NCI-H446 (cell line): ENCODE data around the gene MANSC4.
"Not testable (repeated sequence)": the region's sequence is repeated elsewhere in the genome, so short reads cannot be mapped to it uniquely, and the experiment has no call there.

Experiments used
- DNase-seq, 2 experiments: peaks; one replicate each; lab custom pipeline; 2025; lab: John Stamatoyannopoulos, UW

MANSC4 gene

DNA sequence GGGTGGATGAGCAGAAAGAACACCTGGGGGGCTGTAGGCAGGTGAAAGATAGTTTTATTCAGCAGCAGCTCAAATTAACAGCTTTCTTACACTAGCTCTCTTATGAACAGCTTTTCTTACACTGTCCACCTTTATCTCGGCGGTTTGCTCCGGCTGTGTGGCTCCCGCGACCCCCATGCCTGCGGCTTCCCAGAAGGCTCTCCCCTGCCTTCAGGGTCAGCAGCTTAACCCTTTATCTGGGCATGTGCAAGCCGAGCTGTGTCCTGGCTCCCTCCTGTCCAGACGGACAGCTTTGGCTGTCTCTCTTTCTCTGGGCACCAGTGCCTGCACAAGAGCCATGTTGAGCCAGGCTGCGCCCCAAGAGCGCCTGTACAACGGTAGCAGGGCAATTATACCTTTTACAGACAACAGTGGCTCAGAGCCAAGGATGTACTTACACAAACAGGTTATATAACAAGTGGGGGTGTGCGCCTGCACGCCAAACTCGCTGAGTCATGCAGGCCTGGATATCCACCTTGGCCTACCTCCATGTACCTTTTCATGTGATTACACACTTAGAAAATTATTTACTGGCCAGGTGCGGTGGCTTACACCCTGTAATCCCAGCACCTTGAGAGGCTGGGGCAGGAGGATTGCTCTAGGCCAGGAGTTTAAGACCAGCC is 28.5 kb downstream of the MANSC4 start:
- no peak for DNase-seq

DNA sequence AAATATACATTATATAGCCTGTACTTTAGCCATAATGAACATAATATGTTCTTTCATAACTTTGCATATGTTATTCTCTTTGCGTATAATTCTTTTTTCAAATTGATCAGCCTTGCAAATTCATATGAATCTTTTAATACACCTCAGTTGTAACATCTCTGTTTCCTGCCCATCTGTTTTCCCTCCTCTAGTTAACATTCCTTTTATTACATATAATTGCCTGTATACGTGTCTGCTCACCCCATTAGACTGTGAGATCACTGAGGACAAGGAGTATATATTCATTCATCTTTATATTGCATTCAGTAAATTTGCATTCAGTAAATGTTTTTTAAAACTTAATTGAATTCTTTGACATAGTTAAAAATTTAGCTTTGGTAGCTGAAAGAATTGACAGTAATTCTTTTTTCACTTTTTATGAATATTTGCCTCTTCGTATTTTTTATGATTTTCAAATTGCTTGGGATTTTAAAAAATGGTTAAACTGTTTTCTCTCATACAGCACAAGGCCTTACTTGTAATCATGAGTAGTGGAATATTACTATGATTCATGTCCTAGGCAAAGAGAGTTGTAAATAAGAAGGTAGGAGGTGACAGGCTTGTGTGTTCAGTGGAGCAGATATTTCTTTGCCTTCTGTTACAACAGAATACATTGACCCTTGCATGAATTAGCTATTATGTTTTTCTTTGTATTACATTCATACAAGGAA is 32.8 kb downstream of the MANSC4 start:
- DNase-seq = no peak

DNA sequence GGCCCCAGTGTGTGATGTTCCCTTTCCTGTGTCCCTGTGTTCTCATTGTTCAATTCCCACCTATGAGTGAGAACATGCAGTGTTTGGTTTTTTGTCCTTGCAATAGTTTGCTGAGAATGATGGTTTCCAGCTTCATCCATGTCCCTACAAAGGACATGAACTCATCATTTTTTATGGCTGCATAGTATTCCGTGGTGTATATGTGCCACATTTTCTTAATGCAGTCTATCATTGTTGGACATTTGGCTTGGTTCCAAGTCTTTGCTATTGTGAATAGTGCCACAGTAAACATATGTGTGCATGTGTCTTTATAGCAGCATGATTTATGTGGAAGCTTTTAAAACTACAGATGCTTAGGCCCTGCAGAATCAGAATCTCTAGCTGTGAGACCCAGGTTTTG is 34.3 kb downstream of the MANSC4 start:
- DNase-seq = not testable (repeated sequence)

DNA sequence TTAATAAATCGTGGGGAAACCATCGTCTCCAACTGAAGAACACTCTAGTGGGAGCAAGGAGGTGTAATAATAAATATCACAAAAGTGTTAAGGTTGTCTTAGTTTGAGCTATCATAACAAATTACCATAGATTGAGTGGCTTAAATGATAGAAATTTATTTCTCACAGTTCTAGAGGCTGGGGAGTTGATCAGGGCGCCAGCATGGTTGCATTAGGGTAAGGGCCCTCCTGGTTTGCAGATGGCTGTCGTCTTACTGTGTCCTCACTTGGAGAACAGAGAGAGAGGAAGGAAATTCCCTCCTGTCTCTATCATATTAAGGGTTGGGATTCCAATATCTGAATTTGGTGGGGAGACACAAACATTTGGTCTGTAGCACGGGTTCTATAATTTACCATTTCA is 36.4 kb downstream of the MANSC4 start:
- no peak for DNase-seq

DNA sequence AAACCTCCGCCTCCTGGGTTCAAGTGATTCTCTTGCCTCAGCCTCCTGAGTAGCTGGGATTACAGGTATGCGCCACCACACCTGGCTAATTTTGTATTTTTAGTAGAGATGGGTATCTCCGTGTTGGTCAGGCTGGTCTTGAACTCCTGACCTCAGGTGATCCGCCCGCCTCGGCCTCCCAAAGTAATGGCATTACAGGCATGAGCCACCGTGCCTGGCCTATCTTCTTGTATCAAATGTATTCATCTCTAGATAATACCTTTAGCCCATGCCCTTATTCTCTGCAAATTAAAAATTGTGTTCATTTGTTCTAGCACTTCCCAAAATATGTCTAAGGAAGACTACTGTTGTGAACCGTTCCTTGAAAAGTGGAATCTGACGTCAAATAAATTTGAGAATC is 45.7 kb downstream of the MANSC4 start:
- DNase-seq = not testable (repeated sequence)

DNA sequence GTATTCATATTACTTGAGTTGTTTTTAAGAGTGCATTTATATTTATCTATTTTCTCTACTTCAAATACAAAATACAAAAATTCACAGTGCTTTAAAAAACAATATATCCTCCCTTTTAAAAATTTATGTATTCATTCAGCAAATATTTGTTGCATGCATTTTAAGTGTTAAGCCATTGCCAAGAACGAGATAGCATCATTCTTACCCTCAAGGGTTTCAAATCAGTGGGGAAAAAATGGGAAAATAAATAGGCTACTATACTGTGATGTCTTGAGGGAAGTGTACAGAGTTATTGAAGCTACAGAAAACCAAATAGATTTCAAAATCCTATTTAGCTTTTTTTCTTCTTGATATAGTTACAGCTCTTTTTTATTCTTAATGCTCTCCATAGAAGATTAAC is 46.2 kb downstream of the MANSC4 start:
- no peak for DNase-seq

DNA sequence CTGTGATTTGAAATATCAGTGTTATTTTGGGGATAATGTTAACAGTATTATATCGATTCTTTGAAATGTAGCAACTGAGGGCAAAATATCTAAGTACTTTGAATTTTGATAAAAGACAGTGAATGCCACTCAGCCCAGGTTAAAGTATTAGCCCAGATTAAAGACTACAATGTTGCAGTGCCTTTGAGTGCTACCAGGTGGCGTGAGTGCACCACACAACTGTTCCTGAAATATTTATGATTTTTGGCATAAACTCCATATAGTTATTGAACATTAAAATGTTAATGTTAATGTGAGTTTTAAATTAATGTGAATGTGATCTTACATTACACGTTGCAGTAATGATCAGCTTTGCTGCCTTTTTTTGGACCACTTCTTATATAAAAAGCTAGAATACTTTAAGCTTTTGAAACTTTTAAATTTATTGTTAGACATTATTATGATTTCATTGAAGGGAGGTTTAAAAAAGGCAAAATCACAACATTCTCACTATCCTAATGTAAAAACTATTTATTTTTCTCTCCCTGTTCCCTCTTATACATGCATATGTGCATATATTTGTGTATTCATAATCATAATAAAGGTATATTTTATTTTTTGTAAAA is 46.9 kb downstream of the MANSC4 start:
- peak in 1 of 2 experiments; percentile 50 for DNase-seq

DNA sequence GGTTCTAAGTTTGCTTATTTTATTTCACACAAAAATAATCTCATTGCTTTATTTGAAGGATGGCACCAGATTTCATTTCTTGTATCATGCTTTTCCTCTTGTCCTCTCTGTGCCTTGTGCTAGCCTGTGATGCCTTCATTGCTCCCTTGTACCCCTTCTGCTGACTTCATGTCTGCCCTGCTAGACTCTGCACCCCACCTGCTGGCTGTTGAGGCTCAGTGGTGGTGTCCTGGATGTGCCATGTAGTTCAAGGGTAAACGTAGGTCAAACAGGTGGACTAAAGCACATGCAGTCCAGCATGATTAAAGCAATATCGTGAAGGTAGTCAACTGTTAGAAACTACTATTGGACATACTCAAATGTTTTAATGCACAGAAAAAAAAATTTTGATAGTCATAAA is 47.8 kb downstream of the MANSC4 start:
- no peak for DNase-seq

DNA sequence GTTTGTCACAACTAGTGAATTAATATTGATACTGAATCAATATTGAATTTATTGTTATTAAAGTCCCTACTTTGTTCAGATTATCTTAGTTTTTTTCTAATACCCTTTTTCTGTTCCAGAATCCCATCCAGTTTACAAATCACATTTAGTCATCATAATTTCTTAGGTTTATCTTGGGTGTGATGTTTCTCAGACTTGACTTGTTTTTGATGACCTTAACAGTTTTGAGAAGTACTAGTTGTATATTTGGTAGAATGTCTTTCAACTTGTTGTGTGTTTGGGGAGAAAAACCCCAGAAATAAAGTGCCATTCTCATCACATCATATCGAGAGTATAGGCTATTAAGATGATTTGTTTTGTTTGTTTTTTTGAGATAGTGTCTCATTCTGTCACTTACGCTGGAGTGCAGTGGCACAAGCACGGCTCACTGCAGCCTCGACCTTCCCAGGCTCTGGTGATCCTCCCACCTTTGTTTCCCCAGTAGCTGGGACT is 49.9 kb downstream of the MANSC4 start:
- DNase-seq = no peak

DNA sequence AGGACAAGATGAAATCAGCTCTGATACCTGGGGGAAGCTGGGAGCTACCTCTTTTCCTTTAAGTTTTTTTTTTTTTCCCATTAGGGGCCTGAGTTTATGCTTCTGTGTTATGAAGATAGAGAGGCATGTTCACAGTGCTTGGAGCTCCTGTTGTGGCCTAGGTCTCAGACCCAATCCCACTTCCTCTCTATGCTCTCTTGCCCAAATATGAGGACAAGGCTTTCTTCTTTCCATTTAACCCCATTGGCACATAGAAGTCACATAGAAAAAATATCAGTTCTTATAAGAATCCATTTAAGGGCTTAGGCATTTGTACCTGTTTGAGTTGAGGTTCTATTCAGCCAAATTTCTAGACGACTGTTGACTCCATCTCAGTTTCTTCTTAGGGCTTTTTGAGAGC is 56.8 kb downstream of the MANSC4 start:
- DNase-seq = no peak
